Body of pancreas (tissue), 4 donors: Measurements from ENCODE around the gene NQO2. TPM values are rescaled to one million over a fixed set of nuclear protein-coding genes. Genes with fewer than 3 reads are reported as not detected.
"Not testable (repeated sequence)": the region's sequence is repeated elsewhere in the genome, so short reads cannot be mapped to it uniquely, and the experiment has no call there.

Source experiments
- ATAC-seq: fragments of 150-250 bp; one replicate; pipeline ENCODE4 v1.9.1; 2016
- DNase-seq, 4 donors: peaks; one replicate each; pipeline ENCODE4 v3.0.0-alpha.2; 2019
- H3K27ac ChIP-seq, 4 donors: fragments of 200-600 bp; sonication (generic); 1 replicate in 3 of 4; 2 replicates in 1 of 4; pipeline versions ENCODE4 v1.5.1 to v1.6.1; 2016 to 2019; ENCODE audit warnings: mild to moderate bottlenecking in 1 of 4, mixed read lengths in 1 of 4, moderate library complexity in 1 of 4
- H3K27me3 ChIP-seq, 2 donors: fragments of 200-600 bp; sonication (generic); one replicate each; pipeline ENCODE4 v1.6.0; 2016; ENCODE audit warnings: mild to moderate bottlenecking in 1 of 2
- H3K36me3 ChIP-seq, 2 donors: fragments of 200-600 bp; sonication (generic); replicated peaks in 1 of 2; 2 replicates each; pipeline ENCODE4 v1.5.1; 2016; ENCODE audit warnings: low read depth in 2 of 2; ENCODE audit not compliant: insufficient read depth in 1 of 2
- H3K4me1 ChIP-seq: fragments of 200-600 bp; sonication (generic); one replicate; pipeline ENCODE4 v1.6.0; 2016
- H3K4me3 ChIP-seq, 2 donors: fragments of 200-600 bp; sonication (generic); 1 replicate in 1 of 2; 2 replicates in 1 of 2; pipeline ENCODE4 v1.5.1; 2016 to 2019
- H3K9me3 ChIP-seq, 3 donors: fragments of 200-600 bp; sonication (generic); 1 replicate in 2 of 3; 2 replicates in 1 of 3; pipeline ENCODE4 v1.5.1; 2016
- POLR2A ChIP-seq, 3 donors: fragments of 450-650 bp; IDR thresholded peaks; one replicate each; pipeline ENCODE4 v1.6.1; 2016; ENCODE audit warnings: antibody characterized with exemption in 3 of 3, mild to moderate bottlenecking in 2 of 3
- WGBS, 2 donors: methylation state at CpG; one replicate each; pipeline ENCODE4 v1.1.5; 2017; 5-methylcytosine and 5-hydroxymethylcytosine counted together
- intact Hi-C: fragments of 100-400 bp; cut with DNase I; formaldehyde crosslinking; loops from one replicate; pipeline ENCODE4 v1.15.1; 2023
- total RNA-seq, 2 donors: library from RNA; depleted of rRNA; stranded (reverse); fragments of >200 nt; gene quantifications; one replicate each; pipeline ENCODE4 v1.1.0, GENCODE V29; 2016
- TF ChIP-seq, protein P1 (sequence below), 7 experiments: fragments of 450-650 bp in 4 of 7; fragments of 200-600 bp in 3 of 7; sonication (generic) in 3 of 7; IDR thresholded peaks; one replicate each; pipeline ENCODE4 v1.5.1; 2016 to 2019; ENCODE audit warnings: antibody characterized with exemption in 7 of 7

The NQO2 gene
- total RNA-seq, 2 donors from 2014 or later, result 7.3 to 17.1 TPM

DNA sequence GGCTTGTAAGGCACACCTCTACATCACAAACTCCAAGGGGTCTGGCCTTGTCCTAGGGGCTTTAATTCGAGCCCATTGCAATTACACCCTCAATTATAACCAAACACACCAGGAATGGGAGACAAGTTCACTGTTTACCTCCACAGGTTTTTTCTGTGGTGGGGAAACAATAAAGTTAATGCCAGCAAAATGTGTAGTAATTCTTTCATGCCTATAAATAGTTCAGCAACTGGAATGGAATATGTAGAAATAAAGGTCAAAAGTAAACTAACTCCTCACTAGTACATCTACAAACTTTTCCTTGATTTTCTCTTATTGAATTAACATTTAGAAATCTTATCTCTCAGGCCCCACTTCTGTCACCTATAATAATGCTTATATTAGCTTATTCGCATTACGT, 41.5 kb downstream of the NQO2 start:
- intact Hi-C loops, result no loop called here
- TF ChIP-seq, protein P1, sequence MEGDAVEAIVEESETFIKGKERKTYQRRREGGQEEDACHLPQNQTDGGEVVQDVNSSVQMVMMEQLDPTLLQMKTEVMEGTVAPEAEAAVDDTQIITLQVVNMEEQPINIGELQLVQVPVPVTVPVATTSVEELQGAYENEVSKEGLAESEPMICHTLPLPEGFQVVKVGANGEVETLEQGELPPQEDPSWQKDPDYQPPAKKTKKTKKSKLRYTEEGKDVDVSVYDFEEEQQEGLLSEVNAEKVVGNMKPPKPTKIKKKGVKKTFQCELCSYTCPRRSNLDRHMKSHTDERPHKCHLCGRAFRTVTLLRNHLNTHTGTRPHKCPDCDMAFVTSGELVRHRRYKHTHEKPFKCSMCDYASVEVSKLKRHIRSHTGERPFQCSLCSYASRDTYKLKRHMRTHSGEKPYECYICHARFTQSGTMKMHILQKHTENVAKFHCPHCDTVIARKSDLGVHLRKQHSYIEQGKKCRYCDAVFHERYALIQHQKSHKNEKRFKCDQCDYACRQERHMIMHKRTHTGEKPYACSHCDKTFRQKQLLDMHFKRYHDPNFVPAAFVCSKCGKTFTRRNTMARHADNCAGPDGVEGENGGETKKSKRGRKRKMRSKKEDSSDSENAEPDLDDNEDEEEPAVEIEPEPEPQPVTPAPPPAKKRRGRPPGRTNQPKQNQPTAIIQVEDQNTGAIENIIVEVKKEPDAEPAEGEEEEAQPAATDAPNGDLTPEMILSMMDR (IDR thresholded peaks at IDR 0.05), result no peak
- no peak for TF ChIP-seq POLR2A (IDR thresholded peaks at IDR 0.05)
- Histone ChIP-seq H3K27ac (no peak overlapping the region), H3K36me3 (no peaks in the 10 kb centered on the region), H3K4me1 (no peaks in the 10 kb centered on the region), H3K27me3 (no peaks in the 10 kb centered on the region), H3K4me3 (no peak overlapping the region), H3K9me3 (no peaks in the 10 kb centered on the region)
- DNase-seq, result no peak
- no peak for ATAC-seq
- WGBS, 2 donors, result 87 to 95% methylated on average over 3 of the region's 3 CpGs

DNA sequence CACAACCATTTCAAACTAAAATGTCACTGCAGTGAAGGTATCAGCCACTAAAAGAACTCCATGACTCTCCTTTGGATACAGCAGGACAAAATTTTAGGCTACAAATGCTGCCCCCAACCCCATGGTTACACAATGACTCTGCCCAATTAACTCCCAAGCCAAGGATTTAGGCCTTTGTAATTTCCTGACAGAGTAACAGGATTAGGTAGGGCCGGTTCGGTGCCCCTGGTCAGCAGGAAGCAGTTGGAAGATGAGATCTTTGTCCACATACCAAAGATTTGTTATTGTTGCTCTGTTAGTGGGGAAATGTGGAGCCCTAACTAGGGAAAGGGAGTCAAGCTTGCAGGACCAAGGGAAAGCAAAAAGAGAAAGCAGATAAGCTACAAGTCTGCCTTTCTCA, 41.9 kb downstream of the NQO2 start:
- Histone ChIP-seq H3K4me3 (no peak overlapping the region), H3K27me3 (no peaks in the 10 kb centered on the region), H3K9me3 (no peaks in the 10 kb centered on the region), H3K4me1 (no peaks in the 10 kb centered on the region), H3K36me3 (no peaks in the 10 kb centered on the region), H3K27ac (no peak overlapping the region)
- ATAC-seq (no peak), DNase-seq (no peak)
- TF ChIP-seq, protein P1 (IDR thresholded peaks at IDR 0.05), result no peak
- no peak for TF ChIP-seq POLR2A (IDR thresholded peaks at IDR 0.05)
- intact Hi-C loops, result no loop called here
- WGBS, 2 donors, result 31 to 70% methylated on average over 2 of the region's 2 CpGs

DNA sequence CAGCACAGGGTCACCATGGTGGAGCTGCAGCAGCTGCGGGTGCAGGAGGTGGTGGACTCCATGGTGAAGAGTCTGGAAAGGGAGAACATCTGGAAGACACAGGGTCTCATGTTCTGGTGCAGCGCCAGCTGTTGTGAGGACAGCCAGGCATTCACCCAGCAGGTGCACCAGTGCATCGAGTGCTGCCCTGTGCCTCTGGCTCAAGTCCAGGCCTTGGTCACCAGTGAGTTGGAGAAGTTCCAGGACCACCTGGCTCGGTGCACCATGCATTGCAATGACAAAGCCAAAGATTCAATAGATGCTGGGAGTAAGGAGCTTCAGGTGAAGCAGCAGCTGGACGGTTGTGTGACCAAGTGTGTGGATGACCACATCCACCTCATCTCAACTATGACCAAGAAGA, 45.7 kb downstream of the NQO2 start:
- intact Hi-C loops, result no loop called here
- Histone ChIP-seq H3K36me3 (no peaks in the 10 kb centered on the region), H3K4me1 (no peaks in the 10 kb centered on the region), H3K27me3 (no peaks in the 10 kb centered on the region), H3K27ac (no peak overlapping the region), H3K9me3 (no peaks in the 10 kb centered on the region), H3K4me3 (no peak overlapping the region)
- WGBS, 2 donors, result 46% methylated on average over 5 of the region's 5 CpGs
- TF ChIP-seq POLR2A (IDR thresholded peaks at IDR 0.05), result no peak
- TF ChIP-seq, protein P1 (IDR thresholded peaks at IDR 0.05), result no peak
- no peak for ATAC-seq
- peak in 1 of 4 donors; percentile 34 for DNase-seq

- no peaks in the 10 kb centered on the region for H3K27me3 ChIP-seq
- H3K4me1 ChIP-seq, result no peaks in the 10 kb centered on the region
- DNase-seq (no peak), ATAC-seq (no peak)
- H3K27ac ChIP-seq, result no peak overlapping the region
- WGBS, 2 donors, result 56 to 88% methylated on average over 1 of the region's 1 CpG
- H3K36me3 ChIP-seq, result no peaks in the 10 kb centered on the region
- TF ChIP-seq, protein P1 (IDR thresholded peaks at IDR 0.05), result no peak
- no peak for TF ChIP-seq POLR2A (IDR thresholded peaks at IDR 0.05)
- H3K4me3 ChIP-seq, result no peak overlapping the region
- no peaks in the 10 kb centered on the region for H3K9me3 ChIP-seq
- intact Hi-C loops, result no loop called here
Observed at GRCh38 chr6:3045777-3046176, 46.1 kb downstream of the NQO2 start.

GRCh38 chr6:3046295-3046694, 46.6 kb downstream of the NQO2 start:
- WGBS, 2 donors, result 73 to 78% methylated on average over 3 of the region's 3 CpGs
- no peaks in the 10 kb centered on the region for H3K27me3 ChIP-seq
- DNase-seq, result no peak
- intact Hi-C loops, result no loop called here
- no peaks in the 10 kb centered on the region for H3K4me1 ChIP-seq
- H3K27ac ChIP-seq, result no peak overlapping the region
- H3K36me3 ChIP-seq, result no peaks in the 10 kb centered on the region
- no peak overlapping the region for H3K4me3 ChIP-seq
- ATAC-seq, result no peak
- H3K9me3 ChIP-seq, result no peaks in the 10 kb centered on the region
- TF ChIP-seq POLR2A (IDR thresholded peaks at IDR 0.05), result no peak
- TF ChIP-seq, protein P1 (IDR thresholded peaks at IDR 0.05), result no peak

GRCh38 chr6:3048009-3048408, 48.3 kb downstream of the NQO2 start:
- 86 to 93% methylated on average over 4 of the region's 4 CpGs for WGBS, 2 donors
- H3K9me3 ChIP-seq, ATAC-seq, intact Hi-C loops, DNase-seq, H3K27ac ChIP-seq, H3K4me1 ChIP-seq, H3K4me3 ChIP-seq, H3K27me3 ChIP-seq, H3K36me3 ChIP-seq: not testable (repeated sequence)
